ENCODE data around the gene FRYL. TPM values are rescaled to one million over a fixed set of nuclear protein-coding genes. Genes with fewer than 3 reads are reported as not detected.
A peak's percentile ranks its signal among the peaks of the same experiment; 100 is the strongest.

The FRYL gene
- total RNA-seq, 1 experiment from 2014 or later = 29.9 TPM

GRCh38 chr4:48727666-48728459 is 52.2 kb downstream of the FRYL start:
- Histone ChIP-seq H2AFZ (ENCODE audit: low read length) (no peak overlapping the region), H3K9ac (ENCODE audit: low read length) (no peak overlapping the region), H3F3A (ENCODE audit: low read length, unreplicated experiment) (no peaks in the 10 kb centered on the region), H3K4me3 (ENCODE audit: low read length) (no peak overlapping the region), H3K27ac (ENCODE audit: low read length) (no peak overlapping the region), H3K79me2 (ENCODE audit: low read length) (peaks cover 79% of the 10 kb centered on the region), H3K9me3 (ENCODE audit: low read length) (no peaks in the 10 kb centered on the region), H4K20me1 (ENCODE audit: low read length) (no peaks in the 10 kb centered on the region), H3K4me1 (ENCODE audit: insufficient read depth, low read length) (peaks cover 23% of the 10 kb centered on the region), H3K36me3 (ENCODE audit: low read depth, low read length) (no peaks in the 10 kb centered on the region), H3K4me2 (ENCODE audit: low read length) (no peak overlapping the region), H3K27me3 (ENCODE audit: low read length) (no peaks in the 10 kb centered on the region), H3K9me2 (replicated peaks; ENCODE audit: low read length) (no peaks in the 10 kb centered on the region)
- DNase-seq (no peak), ATAC-seq (no peak; the same call in 1 of the 2 replicates)
- CTCF ChIA-PET = no interaction called here
- TF ChIP-seq CTCF (conservative IDR thresholded peaks at IDR 0.05; ENCODE audit: low read depth, low read length) (no peak), EZH2 (IDR thresholded peaks at IDR 0.05; ENCODE audit: low read length, unreplicated experiment) (no peak), EZH2phosphoT487 (IDR thresholded peaks at IDR 0.05; ENCODE audit: borderline replicate concordance, low read length) (no peak)
- intact Hi-C loops (cut with micrococcal nuclease) = no loop called here
- no TSS peak for BruUV-seq (replicated peaks)
- POLR2A ChIA-PET (ENCODE audit: unreplicated experiment) = no interaction called here

GRCh38 chr4:48725414-48725813 is 54.7 kb downstream of the FRYL start:
- H3K27me3 ChIP-seq (ENCODE audit: low read length) = no peaks in the 10 kb centered on the region
- H3K4me3 ChIP-seq (ENCODE audit: low read length) = no peak overlapping the region
- H3K4me1 ChIP-seq (ENCODE audit: insufficient read depth, low read length) = peaks cover 23% of the 10 kb centered on the region
- H3K4me2 ChIP-seq (ENCODE audit: low read length) = no peak overlapping the region
- TF ChIP-seq CTCF (conservative IDR thresholded peaks at IDR 0.05; ENCODE audit: low read depth, low read length) (no peak), EZH2 (IDR thresholded peaks at IDR 0.05; ENCODE audit: low read length, unreplicated experiment) (no peak), EZH2phosphoT487 (IDR thresholded peaks at IDR 0.05; ENCODE audit: borderline replicate concordance, low read length) (no peak)
- no peaks in the 10 kb centered on the region for H4K20me1 ChIP-seq (ENCODE audit: low read length)
- peaks cover 94% of the 10 kb centered on the region for H3K79me2 ChIP-seq (ENCODE audit: low read length)
- DNase-seq (no peak), ATAC-seq (no peak)
- H3K9ac ChIP-seq (ENCODE audit: low read length) = no peak overlapping the region
- H3F3A ChIP-seq (ENCODE audit: low read length, unreplicated experiment) = no peaks in the 10 kb centered on the region
- BruUV-seq (replicated peaks) = no TSS peak
- no peak overlapping the region for H2AFZ ChIP-seq (ENCODE audit: low read length)
- ChIA-PET CTCF (no interaction called here), POLR2A (ENCODE audit: unreplicated experiment) (no interaction called here)
- intact Hi-C loops (cut with micrococcal nuclease) = no loop called here
- H3K36me3 ChIP-seq (ENCODE audit: low read depth, low read length) = no peaks in the 10 kb centered on the region
- peak overlapping the region; percentile 63 for H3K27ac ChIP-seq (ENCODE audit: low read length)
- H3K9me3 ChIP-seq (ENCODE audit: low read length) = no peaks in the 10 kb centered on the region
- no peaks in the 10 kb centered on the region for H3K9me2 ChIP-seq (replicated peaks; ENCODE audit: low read length)

Data from PC-3 (cell line).